ENCODE measurements around the gene SOX13. TPM values are rescaled to one million over a fixed set of nuclear protein-coding genes. Genes with fewer than 3 reads are reported as not detected.

SOX13 gene
- total and polyA plus RNA-seq, 10 of the 15 experiments (the other 5 are each of a cell fraction or from before 2014, with no cell fraction given), result 0.04 to 0.31 (median 0.11) TPM; not detected in 7

DNA sequence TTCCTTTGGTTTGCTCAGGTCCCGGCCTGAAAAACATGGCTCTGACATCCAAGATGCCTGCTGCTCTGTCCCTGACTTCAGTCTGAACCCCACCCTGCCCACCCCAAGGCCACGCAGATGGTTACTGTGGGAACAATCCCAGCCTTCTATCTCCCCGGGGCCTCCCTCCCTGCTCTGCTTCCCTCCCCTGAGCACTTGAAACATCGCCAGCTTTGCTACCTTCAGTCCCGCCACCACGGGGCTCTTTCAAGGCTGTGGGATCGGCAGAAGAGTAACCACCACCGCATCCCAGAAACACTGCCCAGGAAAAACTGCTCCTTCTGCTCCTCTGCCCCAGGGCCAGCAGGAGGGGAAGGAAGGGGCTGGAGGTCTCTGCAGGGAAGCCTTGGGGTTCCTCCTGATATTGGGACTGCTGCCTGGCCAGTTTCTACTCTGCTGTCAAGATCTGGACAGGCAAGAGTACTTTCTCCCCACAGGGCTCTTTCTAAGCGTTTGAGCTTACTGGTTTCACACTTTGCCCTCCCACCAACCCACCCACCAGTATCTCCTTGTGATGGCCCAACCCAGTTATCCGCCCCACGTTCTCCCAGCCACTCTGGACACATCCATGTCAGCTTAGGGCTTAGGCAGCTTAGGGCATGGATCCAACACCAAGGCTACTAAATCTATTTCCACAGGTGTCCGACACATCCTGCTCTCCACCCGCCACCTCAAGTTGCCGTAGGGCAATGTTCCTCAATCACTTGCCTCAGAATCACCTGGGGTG, 70.5 kb downstream of the SOX13 start:
- no peaks in the 10 kb centered on the region for H3K9me3 ChIP-seq (replicated peaks; ENCODE audit: control insufficient read depth, insufficient read depth, low read length)
- peaks cover 4 to 5% of the 10 kb centered on the region in 2 experiments; a peak in 3 of 4 replicates for H3K27me3 ChIP-seq (replicated peaks in 1 of 2; ENCODE audit: control insufficient read depth in 2 of 2, insufficient read depth in 2 of 2, low read length in 1 of 2)
- ChIA-PET CTCF (interaction anchor here (0.8 kb wide), 1 partner anchor 288 kb away, joined by 3 read pairs; no protein-coding TSS in a partner anchor), RAD21 (ENCODE audit: unreplicated experiment) (no interaction called here), POLR2A (interaction anchor here (0.6 kb wide), 1 partner anchor 275 kb away, joined by 6 read pairs; no protein-coding TSS in a partner anchor), SMC1A (ENCODE audit: uncharacterized antibody, unreplicated experiment) (no interaction called here)
- WGBS (ENCODE audit: insufficient coverage, insufficient replicate concordance, low lambda C conversion rate, missing lambda C conversion rate), result 31% methylated on average over 13 of the region's 14 CpGs
- no peak overlapping the region for H3K4me2 ChIP-seq (ENCODE audit: control insufficient read depth, insufficient read depth)
- no peaks in the 10 kb centered on the region for H3K4me1 ChIP-seq (ENCODE audit: control insufficient read depth, insufficient read depth, low read length)
- H3K4me3 ChIP-seq, result no peak overlapping the region
- no peak overlapping the region for H2AFZ ChIP-seq (ENCODE audit: control insufficient read depth, low read depth, low read length)
- no peaks in the 10 kb centered on the region for H3K36me3 ChIP-seq (ENCODE audit: control insufficient read depth in 2 of 2, insufficient read depth in 2 of 2, low read length in 1 of 2)
- no peak overlapping the region for H3K9ac ChIP-seq (ENCODE audit: control insufficient read depth, insufficient read depth, low read length)
- DNase-seq (ENCODE audit: low read depth, low spot score), result no peak
- FAIRE-seq, result no peak
- no peak for ATAC-seq
- in situ Hi-C loops (cut with MboI), result no loop called here
- intact Hi-C loops (cut with micrococcal nuclease; ENCODE audit: unreplicated experiment), result no loop called here
- no peak overlapping the region for H3K27ac ChIP-seq (ENCODE audit: control insufficient read depth, insufficient read depth)
- H4K20me1 ChIP-seq (ENCODE audit: control insufficient read depth, insufficient read depth), result no peaks in the 10 kb centered on the region
- no TSS peak for BruUV-seq (replicated peaks)
- H3K79me2 ChIP-seq (ENCODE audit: control insufficient read depth, insufficient read depth, low read length), result no peaks in the 10 kb centered on the region
- no peak for TF ChIP-seq CREM (IDR thresholded peaks at IDR 0.05; ENCODE audit: low read depth)

DNA sequence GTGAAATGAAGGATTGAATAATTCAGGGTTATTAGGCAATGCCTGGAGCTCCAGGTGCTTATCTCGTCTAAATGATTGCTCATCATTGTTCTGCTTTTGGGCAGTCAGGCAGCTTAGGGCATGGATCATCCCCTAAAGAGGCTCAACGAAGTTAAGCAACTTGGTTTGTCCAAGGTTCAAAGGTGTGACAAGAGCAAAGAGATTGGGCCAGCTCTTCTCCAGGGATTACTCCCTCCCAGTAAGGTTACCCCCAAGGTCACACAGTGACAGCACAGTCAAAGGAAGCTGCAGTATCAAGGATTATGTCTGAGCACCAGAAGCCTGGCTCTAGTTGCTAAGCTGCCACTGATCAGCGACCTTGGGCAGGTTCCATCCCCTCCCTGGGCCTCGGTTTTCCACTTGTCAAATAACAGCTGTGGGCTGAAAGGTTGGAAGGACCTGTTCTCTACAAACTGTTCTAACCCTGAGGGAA, 72.2 kb downstream of the SOX13 start:
- CTCF ChIA-PET, result interaction anchor here (0.7 to 1.8 kb wide), 4 partner anchors 16 to 198 kb away, joined by 3 to 5 read pairs (median 3); no protein-coding TSS in a partner anchor
- FAIRE-seq (no peak), DNase-seq (ENCODE audit: low read depth, low spot score) (no peak), ATAC-seq (no peak)
- peaks cover 3 to 4% of the 10 kb centered on the region in 2 experiments; a peak in 3 of 4 replicates for H3K27me3 ChIP-seq (replicated peaks in 1 of 2; ENCODE audit: control insufficient read depth in 2 of 2, insufficient read depth in 2 of 2, low read length in 1 of 2)
- no peak overlapping the region for H3K27ac ChIP-seq (ENCODE audit: control insufficient read depth, insufficient read depth)
- H3K9me3 ChIP-seq (replicated peaks; ENCODE audit: control insufficient read depth, insufficient read depth, low read length), result no peaks in the 10 kb centered on the region
- H2AFZ ChIP-seq (ENCODE audit: control insufficient read depth, low read depth, low read length), result no peak overlapping the region
- POLR2A ChIA-PET, result no interaction called here
- RAD21 ChIA-PET (ENCODE audit: unreplicated experiment), result no interaction called here
- no peak overlapping the region for H3K4me3 ChIP-seq
- no peak overlapping the region for H3K4me2 ChIP-seq (ENCODE audit: control insufficient read depth, insufficient read depth)
- no peaks in the 10 kb centered on the region for H3K4me1 ChIP-seq (ENCODE audit: control insufficient read depth, insufficient read depth, low read length)
- no peak overlapping the region for H3K9ac ChIP-seq (ENCODE audit: control insufficient read depth, insufficient read depth, low read length)
- no peaks in the 10 kb centered on the region for H3K79me2 ChIP-seq (ENCODE audit: control insufficient read depth, insufficient read depth, low read length)
- no peaks in the 10 kb centered on the region for H4K20me1 ChIP-seq (ENCODE audit: control insufficient read depth, insufficient read depth)
- SMC1A ChIA-PET (ENCODE audit: uncharacterized antibody, unreplicated experiment), result interaction anchor here (0.7 to 1.2 kb wide), 2 partner anchors 11 to 17 kb away, joined by 3 to 4 read pairs; no protein-coding TSS in a partner anchor
- intact Hi-C loops (cut with micrococcal nuclease; ENCODE audit: unreplicated experiment), result no loop called here
- H3K36me3 ChIP-seq (ENCODE audit: control insufficient read depth in 2 of 2, insufficient read depth in 2 of 2, low read length in 1 of 2), result no peaks in the 10 kb centered on the region
- in situ Hi-C loops (cut with MboI), result no loop called here
- BruUV-seq (replicated peaks), result no TSS peak
- 0% methylated on average over 4 of the region's 4 CpGs for WGBS (ENCODE audit: insufficient coverage, insufficient replicate concordance, low lambda C conversion rate, missing lambda C conversion rate)
- no peak for TF ChIP-seq SP1 (IDR thresholded peaks at IDR 0.05; ENCODE audit: low read depth, low read length)
- TF ChIP-seq GABPA (IDR thresholded peaks at IDR 0.05; ENCODE audit: low read depth), result no peak
- no peak for TF ChIP-seq NR2F1 (conservative IDR thresholded peaks at IDR 0.05)
- TF ChIP-seq, protein P1, sequence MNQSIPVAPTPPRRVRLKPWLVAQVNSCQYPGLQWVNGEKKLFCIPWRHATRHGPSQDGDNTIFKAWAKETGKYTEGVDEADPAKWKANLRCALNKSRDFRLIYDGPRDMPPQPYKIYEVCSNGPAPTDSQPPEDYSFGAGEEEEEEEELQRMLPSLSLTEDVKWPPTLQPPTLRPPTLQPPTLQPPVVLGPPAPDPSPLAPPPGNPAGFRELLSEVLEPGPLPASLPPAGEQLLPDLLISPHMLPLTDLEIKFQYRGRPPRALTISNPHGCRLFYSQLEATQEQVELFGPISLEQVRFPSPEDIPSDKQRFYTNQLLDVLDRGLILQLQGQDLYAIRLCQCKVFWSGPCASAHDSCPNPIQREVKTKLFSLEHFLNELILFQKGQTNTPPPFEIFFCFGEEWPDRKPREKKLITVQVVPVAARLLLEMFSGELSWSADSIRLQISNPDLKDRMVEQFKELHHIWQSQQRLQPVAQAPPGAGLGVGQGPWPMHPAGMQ (IDR thresholded peaks at IDR 0.05; ENCODE audit: borderline replicate concordance), result no peak
- TF ChIP-seq ZSCAN29 (IDR thresholded peaks at IDR 0.05), result no peak
- TF ChIP-seq WRNIP1 (IDR thresholded peaks at IDR 0.05; ENCODE audit: borderline replicate concordance, low read depth, low read length), result no peak
- no peak for TF ChIP-seq SUPT20H (IDR thresholded peaks at IDR 0.05; ENCODE audit: borderline replicate concordance, control insufficient read depth, low read depth, low read length)
- TF ChIP-seq, protein P2, sequence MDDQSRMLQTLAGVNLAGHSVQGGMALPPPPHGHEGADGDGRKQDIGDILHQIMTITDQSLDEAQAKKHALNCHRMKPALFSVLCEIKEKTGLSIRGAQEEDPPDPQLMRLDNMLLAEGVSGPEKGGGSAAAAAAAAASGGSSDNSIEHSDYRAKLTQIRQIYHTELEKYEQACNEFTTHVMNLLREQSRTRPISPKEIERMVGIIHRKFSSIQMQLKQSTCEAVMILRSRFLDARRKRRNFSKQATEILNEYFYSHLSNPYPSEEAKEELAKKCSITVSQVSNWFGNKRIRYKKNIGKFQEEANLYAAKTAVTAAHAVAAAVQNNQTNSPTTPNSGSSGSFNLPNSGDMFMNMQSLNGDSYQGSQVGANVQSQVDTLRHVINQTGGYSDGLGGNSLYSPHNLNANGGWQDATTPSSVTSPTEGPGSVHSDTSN (IDR thresholded peaks at IDR 0.05; ENCODE audit: insufficient replicate concordance, low read depth, low read length), result no peak
- TF ChIP-seq, protein P3, sequence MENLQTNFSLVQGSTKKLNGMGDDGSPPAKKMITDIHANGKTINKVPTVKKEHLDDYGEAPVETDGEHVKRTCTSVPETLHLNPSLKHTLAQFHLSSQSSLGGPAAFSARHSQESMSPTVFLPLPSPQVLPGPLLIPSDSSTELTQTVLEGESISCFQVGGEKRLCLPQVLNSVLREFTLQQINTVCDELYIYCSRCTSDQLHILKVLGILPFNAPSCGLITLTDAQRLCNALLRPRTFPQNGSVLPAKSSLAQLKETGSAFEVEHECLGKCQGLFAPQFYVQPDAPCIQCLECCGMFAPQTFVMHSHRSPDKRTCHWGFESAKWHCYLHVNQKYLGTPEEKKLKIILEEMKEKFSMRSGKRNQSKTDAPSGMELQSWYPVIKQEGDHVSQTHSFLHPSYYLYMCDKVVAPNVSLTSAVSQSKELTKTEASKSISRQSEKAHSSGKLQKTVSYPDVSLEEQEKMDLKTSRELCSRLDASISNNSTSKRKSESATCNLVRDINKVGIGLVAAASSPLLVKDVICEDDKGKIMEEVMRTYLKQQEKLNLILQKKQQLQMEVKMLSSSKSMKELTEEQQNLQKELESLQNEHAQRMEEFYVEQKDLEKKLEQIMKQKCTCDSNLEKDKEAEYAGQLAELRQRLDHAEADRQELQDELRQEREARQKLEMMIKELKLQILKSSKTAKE (IDR thresholded peaks at IDR 0.05; ENCODE audit: low read depth, poor library complexity, severe bottlenecking), result no peak
- TF ChIP-seq NBN (IDR thresholded peaks at IDR 0.05), result no peak
- TF ChIP-seq HDGF (IDR thresholded peaks at IDR 0.05), result no peak
